Tibial nerve (tissue), 3 donors: Measurements from ENCODE around the gene TBP.

Source experiments
- CTCF ChIP-seq, 5 experiments: fragments of 200-600 bp in 3 of 5; fragments of 450-650 bp in 2 of 5; sonication (generic) in 3 of 5; IDR thresholded peaks; one replicate each; pipeline ENCODE4 v1.5.1; 2016 to 2019; ENCODE audit warnings: antibody characterized with exemption in 5 of 5, mild to moderate bottlenecking in 3 of 5, moderate library complexity in 2 of 5
- POLR2A ChIP-seq, 2 donors: fragments of 450-650 bp; IDR thresholded peaks; one replicate each; pipeline ENCODE4 v1.6.1; 2017; ENCODE audit warnings: antibody characterized with exemption in 2 of 2, mild to moderate bottlenecking in 2 of 2, moderate library complexity in 2 of 2

DNA sequence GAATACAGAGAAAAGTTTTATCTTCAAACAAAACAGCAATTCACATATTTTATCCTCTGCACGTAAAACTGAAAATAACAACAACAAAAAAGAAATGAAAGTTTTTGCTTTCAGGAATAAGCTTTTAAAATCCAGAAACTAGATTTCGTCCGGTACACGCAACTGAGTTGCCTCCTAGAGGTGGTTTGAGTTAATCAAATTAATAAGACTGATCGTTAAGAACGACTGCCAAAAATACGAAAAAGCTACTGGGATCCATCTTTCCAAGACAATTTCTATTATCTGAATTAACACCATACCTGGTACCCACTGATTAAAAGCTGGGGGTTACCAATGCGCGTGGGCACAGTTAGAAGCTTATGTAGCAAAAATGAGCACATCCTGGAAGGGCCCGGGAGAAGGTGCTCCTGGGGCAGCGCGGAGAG, 29.6 kb downstream of the TBP start:
- no peak for TF ChIP-seq POLR2A (IDR thresholded peaks at IDR 0.05)
- TF ChIP-seq CTCF (IDR thresholded peaks at IDR 0.05): no peak
